Natural killer cell (primary cell): ENCODE results near the gene ODF2L. TPM values are rescaled to one million over a fixed set of nuclear protein-coding genes. Genes with fewer than 3 reads are reported as not detected.
A peak's percentile ranks its signal among the peaks of the same experiment; 100 is the strongest.

Source experiments
- ATAC-seq, 3 donors: fragments of 150-1000 bp in 2 of 3; fragments of 200-7000 bp in 1 of 3; cut with Tn5 transposase; 1 replicate in 1 of 3; 2 replicates in 2 of 3; pipeline ENCODE4 v1.10.0; 2021; ENCODE audit warnings: mild to moderate bottlenecking in 2 of 3, moderate library complexity in 2 of 3
- DNase-seq, 2 donors: peaks; one replicate each; pipeline versions ENCODE4 v3.0.0 to v3.0.0-alpha.2; 2013 to 2021; ENCODE audit warnings: mixed read lengths in 1 of 2
- H3K27ac ChIP-seq: one replicate; pipeline ENCODE4 v1.5.1; 2013; ENCODE audit warnings: mild to moderate bottlenecking, low read length
- H3K27me3 ChIP-seq: one replicate; pipeline ENCODE4 v1.6.1; 2013; ENCODE audit warnings: low read length; ENCODE audit not compliant: control insufficient read depth, insufficient read depth
- H3K36me3 ChIP-seq: one replicate; pipeline ENCODE4 v1.6.1; 2013; ENCODE audit warnings: low read length; ENCODE audit not compliant: control insufficient read depth, insufficient read depth
- H3K4me1 ChIP-seq: one replicate; pipeline ENCODE4 v1.6.1; 2013; ENCODE audit warnings: low read length; ENCODE audit not compliant: control insufficient read depth, insufficient read depth
- H3K4me3 ChIP-seq: one replicate; pipeline ENCODE4 v1.5.1; 2013; ENCODE audit warnings: low read length
- H3K9me3 ChIP-seq: one replicate; pipeline ENCODE4 v1.6.1; 2013; ENCODE audit warnings: low read length; ENCODE audit not compliant: control insufficient read depth, insufficient read depth
- H3K27ac Mint-ChIP-seq, 2 donors: one replicate each; pipeline ENCODE4 v1.8.0; 2022; ENCODE audit warnings: mild to moderate bottlenecking in 2 of 2, mixed read lengths in 2 of 2, moderate library complexity in 1 of 2
- H3K27me3 Mint-ChIP-seq, 2 donors: one replicate each; pipeline ENCODE4 v1.8.0; 2022; ENCODE audit warnings: low read depth in 2 of 2, mixed read lengths in 2 of 2
- H3K36me3 Mint-ChIP-seq: one replicate; pipeline ENCODE4 v1.8.0; 2022; ENCODE audit warnings: mixed read lengths
- H3K4me1 Mint-ChIP-seq, 2 donors: one replicate each; pipeline ENCODE4 v1.8.0; 2022; ENCODE audit warnings: mixed read lengths in 2 of 2
- H3K4me3 Mint-ChIP-seq: one replicate; pipeline ENCODE4 v1.8.0; 2022; ENCODE audit warnings: mild to moderate bottlenecking, moderate library complexity, mixed read lengths
- H3K9me3 Mint-ChIP-seq, 2 donors: one replicate each; pipeline ENCODE4 v1.8.0; 2022; ENCODE audit warnings: mixed read lengths in 2 of 2
- WGBS: methylation state at CpG from one replicate; pipeline ENCODE4 v1.1.7; 2013; ENCODE audit warnings: missing lambda C conversion rate; ENCODE audit not compliant: insufficient coverage; 5-methylcytosine and 5-hydroxymethylcytosine counted together
- intact Hi-C: fragments of 100-400 bp; cut with micrococcal nuclease; formaldehyde crosslinking; loops from one replicate; pipeline ENCODE4 v1.14.2; 2022
- total RNA-seq, 4 donors: library from RNA; stranded (reverse); fragments of 120-200 nt in 1 of 4; gene quantifications; one replicate each; pipeline versions ENCODE4 v1.2.3 to v1.2.4, GENCODE V29; 2013 to 2022
- TF ChIP-seq, protein P1 (sequence below): fragments of 200-600 bp; IDR thresholded peaks from one replicate; pipeline ENCODE4 v1.8.0; 2022; ENCODE audit warnings: antibody characterized with exemption

Gene ODF2L
- total RNA-seq, 3 donors from 2014 or later (not counting 1 experiment from before 2014, with no cell fraction given): 79.7 to 102 (median 82.0) TPM

- DNase-seq: peak in 1 of 2 donors; percentile 82
- Mint-ChIP-seq H3K4me1 (peaks cover 0 to 8% of the 10 kb centered on the region in 2 donors), H3K4me3 (no peak overlapping the region), H3K36me3 (no peaks in the 10 kb centered on the region), H3K9me3 (no peaks in the 10 kb centered on the region), H3K27me3 (no peaks in the 10 kb centered on the region), H3K27ac (no peak overlapping the region)
- Histone ChIP-seq H3K27ac (no peak overlapping the region), H3K36me3 (peaks cover 4% of the 10 kb centered on the region), H3K4me1 (no peaks in the 10 kb centered on the region), H3K4me3 (no peak overlapping the region), H3K27me3 (no peaks in the 10 kb centered on the region), H3K9me3 (peaks cover 6% of the 10 kb centered on the region)
- WGBS: 0% methylated on average over 2 of the region's 4 CpGs
- TF ChIP-seq, protein P1, sequence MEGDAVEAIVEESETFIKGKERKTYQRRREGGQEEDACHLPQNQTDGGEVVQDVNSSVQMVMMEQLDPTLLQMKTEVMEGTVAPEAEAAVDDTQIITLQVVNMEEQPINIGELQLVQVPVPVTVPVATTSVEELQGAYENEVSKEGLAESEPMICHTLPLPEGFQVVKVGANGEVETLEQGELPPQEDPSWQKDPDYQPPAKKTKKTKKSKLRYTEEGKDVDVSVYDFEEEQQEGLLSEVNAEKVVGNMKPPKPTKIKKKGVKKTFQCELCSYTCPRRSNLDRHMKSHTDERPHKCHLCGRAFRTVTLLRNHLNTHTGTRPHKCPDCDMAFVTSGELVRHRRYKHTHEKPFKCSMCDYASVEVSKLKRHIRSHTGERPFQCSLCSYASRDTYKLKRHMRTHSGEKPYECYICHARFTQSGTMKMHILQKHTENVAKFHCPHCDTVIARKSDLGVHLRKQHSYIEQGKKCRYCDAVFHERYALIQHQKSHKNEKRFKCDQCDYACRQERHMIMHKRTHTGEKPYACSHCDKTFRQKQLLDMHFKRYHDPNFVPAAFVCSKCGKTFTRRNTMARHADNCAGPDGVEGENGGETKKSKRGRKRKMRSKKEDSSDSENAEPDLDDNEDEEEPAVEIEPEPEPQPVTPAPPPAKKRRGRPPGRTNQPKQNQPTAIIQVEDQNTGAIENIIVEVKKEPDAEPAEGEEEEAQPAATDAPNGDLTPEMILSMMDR: peak; percentile 91
- intact Hi-C loops: loop anchor here (1.0 to 5.0 kb wide), 4 partner anchors 94 to 362 kb away; no protein-coding TSS in a partner anchor
- ATAC-seq: peak; percentile 76 to 90 (median 81)
These were observed 15.8 kb downstream of the ODF2L start for GRCh38 chr1:86380257-86380861.

DNA sequence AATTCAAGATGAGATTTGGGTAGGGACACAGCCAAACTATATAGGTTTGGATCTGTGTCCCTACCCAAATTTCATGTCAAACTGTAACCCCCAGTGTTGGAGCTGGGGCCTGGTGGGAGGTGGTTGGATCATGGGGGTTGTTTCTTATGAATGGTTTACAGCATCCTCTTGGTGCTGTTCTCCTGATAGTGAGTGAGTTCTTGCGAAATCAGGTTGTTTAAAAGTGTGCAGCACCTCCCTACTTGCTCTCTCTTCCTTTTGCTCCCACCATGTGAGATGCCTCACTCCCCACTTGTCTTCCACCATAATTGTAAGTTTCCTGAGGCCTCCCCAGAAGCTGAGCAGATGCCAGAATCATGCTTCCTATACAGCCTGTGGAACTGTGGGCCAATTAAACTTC, 17.3 kb downstream of the ODF2L start:
- H3K4me3 Mint-ChIP-seq: no peak overlapping the region
- Histone ChIP-seq H3K27me3 (no peaks in the 10 kb centered on the region), H3K36me3 (peaks cover 13% of the 10 kb centered on the region), H3K27ac (no peak overlapping the region), H3K4me1 (no peaks in the 10 kb centered on the region), H3K4me3 (no peak overlapping the region), H3K9me3 (peaks cover 6% of the 10 kb centered on the region)
- H3K9me3 Mint-ChIP-seq: no peaks in the 10 kb centered on the region
- WGBS: 100% methylated on average over 1 of the region's 1 CpG
- DNase-seq (no peak), ATAC-seq (no peak)
- intact Hi-C loops: no loop called here
- H3K36me3 Mint-ChIP-seq: no peaks in the 10 kb centered on the region
- H3K4me1 Mint-ChIP-seq: peaks cover 0 to 8% of the 10 kb centered on the region in 2 donors
- no peak overlapping the region for H3K27ac Mint-ChIP-seq
- TF ChIP-seq, protein P1: no peak
- no peaks in the 10 kb centered on the region for H3K27me3 Mint-ChIP-seq

GRCh38 chr1:86377341-86377740, 18.8 kb downstream of the ODF2L start:
- no peaks in the 10 kb centered on the region for H3K36me3 Mint-ChIP-seq
- no peak overlapping the region for H3K4me3 ChIP-seq
- intact Hi-C loops: no loop called here
- DNase-seq (no peak), ATAC-seq (no peak)
- H3K4me3 Mint-ChIP-seq: no peak overlapping the region
- no peak overlapping the region for H3K27ac ChIP-seq
- peaks cover 13% of the 10 kb centered on the region for H3K36me3 ChIP-seq
- H3K4me1 Mint-ChIP-seq: peaks cover 0 to 2% of the 10 kb centered on the region in 2 donors
- H3K27me3 Mint-ChIP-seq: no peaks in the 10 kb centered on the region
- TF ChIP-seq, protein P1: no peak
- H3K9me3 ChIP-seq: peaks cover 6% of the 10 kb centered on the region
- H3K4me1 ChIP-seq: no peaks in the 10 kb centered on the region
- no peaks in the 10 kb centered on the region for H3K9me3 Mint-ChIP-seq
- no peak overlapping the region for H3K27ac Mint-ChIP-seq
- WGBS: 100% methylated on average over 1 of the region's 1 CpG
- H3K27me3 ChIP-seq: no peaks in the 10 kb centered on the region

DNA sequence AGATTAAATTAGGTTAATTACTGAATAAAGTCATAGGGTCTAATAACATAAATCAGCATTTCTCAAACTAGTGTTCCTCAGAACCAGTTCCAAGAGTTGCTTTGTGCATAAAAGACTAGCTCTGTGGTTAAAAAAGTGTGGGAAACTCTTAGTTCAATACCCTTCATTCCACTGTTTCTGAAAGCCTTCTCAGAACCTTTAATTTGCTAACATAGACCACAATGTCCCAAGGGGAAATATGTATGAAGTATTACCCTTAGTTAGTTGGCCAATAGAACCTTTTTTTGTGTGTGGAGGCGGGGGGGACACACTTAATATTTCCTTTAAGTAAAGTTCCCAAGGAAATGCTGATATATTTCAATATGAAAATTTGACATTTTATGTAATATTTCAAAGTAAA, 20.4 kb downstream of the ODF2L start:
- H3K4me1 Mint-ChIP-seq: no peaks in the 10 kb centered on the region
- Histone ChIP-seq H3K36me3 (peaks cover 13% of the 10 kb centered on the region), H3K9me3 (peaks cover 6% of the 10 kb centered on the region), H3K4me3 (no peak overlapping the region), H3K4me1 (no peaks in the 10 kb centered on the region), H3K27ac (no peak overlapping the region), H3K27me3 (no peaks in the 10 kb centered on the region)
- no peaks in the 10 kb centered on the region for H3K9me3 Mint-ChIP-seq
- no peak overlapping the region for H3K4me3 Mint-ChIP-seq
- ATAC-seq: no peak
- no peak for DNase-seq
- no peaks in the 10 kb centered on the region for H3K36me3 Mint-ChIP-seq
- WGBS: no CpG with 5 or more reads among the region's 1 CpG
- H3K27ac Mint-ChIP-seq: no peak overlapping the region
- H3K27me3 Mint-ChIP-seq: no peaks in the 10 kb centered on the region
- TF ChIP-seq, protein P1: no peak
- intact Hi-C loops: no loop called here
